H1 (cell line): ENCODE data around the gene CLCF1. TPM values are rescaled to one million over a fixed set of nuclear protein-coding genes. Genes with fewer than 3 reads are reported as not detected.

Experiments used
- CTCF ChIA-PET: fragments of 300-600 bp; sonication (Branson Sonifier 250); formaldehyde crosslinking; loops from one replicate; lab custom pipeline; 2021; ENCODE audit not compliant: partially characterized antibody; lab: Charles Lee
- POLR2A ChIA-PET: fragments of 300-600 bp; sonication (Branson Sonifier 250); formaldehyde crosslinking; loops from one replicate; lab custom pipeline; 2021; ENCODE audit warnings: inconsistent platforms; ENCODE audit not compliant: partially characterized antibody; lab: Charles Lee
- DNase-seq, 2 experiments: peaks; one replicate each; pipeline versions ENCODE4 v3.0.0 to v3.0.0-alpha.2; 2010 to 2022; ENCODE audit warnings: low spot score in 2 of 2, low read depth in 1 of 2, mixed read lengths in 1 of 2
- FAIRE-seq: peaks from 2 replicates; lab custom pipeline; 2011; peaks lifted over from hg19 to GRCh38; lab: Jason Lieb, UNC
- H2AFZ ChIP-seq: 2 replicates; pipeline ENCODE4 v1.8.1; 2012; ENCODE audit warnings: low read length, inconsistent platforms
- H2AK5ac ChIP-seq: 2 replicates; pipeline ENCODE4 v1.6.1; 2013; ENCODE audit warnings: low read depth, low read length
- H2BK120ac ChIP-seq: replicated peaks from 2 replicates; pipeline ENCODE3; 2013; ENCODE audit warnings: low read depth, low read length, inconsistent platforms
- H2BK12ac ChIP-seq: 2 replicates; pipeline ENCODE4 v1.6.1; 2013; ENCODE audit warnings: low read depth, low read length
- H2BK15ac ChIP-seq: 2 replicates; pipeline ENCODE4 v1.6.1; 2013; ENCODE audit warnings: low read length
- H2BK20ac ChIP-seq: 2 replicates; pipeline ENCODE4 v1.6.1; 2013; ENCODE audit warnings: low read length
- H2BK5ac ChIP-seq: 2 replicates; pipeline ENCODE4 v1.6.1; 2013; ENCODE audit warnings: low read depth, low read length
- H3K14ac ChIP-seq: 2 replicates; pipeline ENCODE4 v1.6.1; 2013; ENCODE audit warnings: inconsistent platforms; ENCODE audit not compliant: insufficient read length
- H3K18ac ChIP-seq: 2 replicates; pipeline ENCODE4 v1.6.1; 2013; ENCODE audit warnings: low read length; ENCODE audit errors: extremely low read depth
- H3K23ac ChIP-seq: 2 replicates; pipeline ENCODE4 v1.6.1; 2013; ENCODE audit warnings: inconsistent platforms; ENCODE audit not compliant: insufficient read length
- H3K23me2 ChIP-seq: 2 replicates; pipeline ENCODE4 v1.6.1; 2013; ENCODE audit warnings: low read depth, low read length
- H3K27ac ChIP-seq: 2 replicates; pipeline ENCODE4 v1.6.1; 2011; ENCODE audit warnings: low read depth, low read length, inconsistent platforms
- H3K27me3 ChIP-seq, 4 experiments: replicated peaks in 1 of 4; 1 replicate in 1 of 4; 2 replicates in 3 of 4; pipeline versions ENCODE4 v1.6.1 to v1.8.1; 2011 to 2013; ENCODE audit warnings: low read length in 3 of 4, mild to moderate bottlenecking in 3 of 4, inconsistent platforms in 2 of 4, mixed read lengths in 2 of 4, moderate library complexity in 1 of 4; ENCODE audit not compliant: control insufficient read depth in 3 of 4, insufficient read depth in 3 of 4; ENCODE audit errors: extremely low read depth in 1 of 4
- H3K36me3 ChIP-seq, 4 experiments: 2 replicates each; pipeline versions ENCODE4 v1.6.1 to v1.8.1; 2011 to 2013; ENCODE audit warnings: mild to moderate bottlenecking in 4 of 4, low read length in 3 of 4, moderate library complexity in 2 of 4, control low read depth in 1 of 4, inconsistent platforms in 1 of 4; ENCODE audit not compliant: insufficient read depth in 4 of 4, control insufficient read depth in 2 of 4
- H3K4ac ChIP-seq: replicated peaks from 2 replicates; pipeline ENCODE3; 2013; ENCODE audit warnings: low read length, low read depth, mixed read lengths, inconsistent platforms; ENCODE audit not compliant: insufficient read length
- H3K4me1 ChIP-seq, 4 experiments: replicated peaks in 1 of 4; 1 replicate in 1 of 4; 2 replicates in 3 of 4; pipeline versions ENCODE4 v1.6.1 to v1.8.1; 2011 to 2013; ENCODE audit warnings: low read length in 3 of 4, inconsistent platforms in 2 of 4, mixed read lengths in 1 of 4; ENCODE audit not compliant: insufficient read depth in 4 of 4, control insufficient read depth in 3 of 4
- H3K4me2 ChIP-seq, 2 experiments: 2 replicates each; pipeline versions ENCODE4 v1.6.1 to v1.8.1; 2011 to 2013; ENCODE audit warnings: low read depth in 2 of 2, low read length in 2 of 2, control low read depth in 1 of 2, inconsistent platforms in 1 of 2, mild to moderate bottlenecking in 1 of 2; ENCODE audit not compliant: insufficient read depth in 1 of 2
- H3K4me3 ChIP-seq, 4 experiments: fragments of 200-600, 300-600 bp in 1 of 4; sonication (generic), shearing (Covaris generic), sonication (Bioruptor Twin) in 1 of 4; 2 replicates each; pipeline versions ENCODE4 v1.5.1 to v1.8.1; 2011 to 2016; ENCODE audit warnings: low read length in 4 of 4, low read depth in 3 of 4, control low read depth in 2 of 4, inconsistent platforms in 2 of 4, mild to moderate bottlenecking in 2 of 4, mixed read lengths in 1 of 4, moderate library complexity in 1 of 4; ENCODE audit not compliant: insufficient read depth in 2 of 4; ENCODE audit errors: extremely low read depth in 1 of 4
- H3K56ac ChIP-seq: replicated peaks from 2 replicates; pipeline ENCODE3; 2013; ENCODE audit warnings: low read depth, mild to moderate bottlenecking, mixed read lengths, low read length, inconsistent platforms; ENCODE audit not compliant: insufficient read length
- H3K79me1 ChIP-seq: 2 replicates; pipeline ENCODE4 v1.6.1; 2013; ENCODE audit warnings: low read depth, low read length, control low read depth
- H3K79me2 ChIP-seq, 2 experiments: 2 replicates each; pipeline versions ENCODE4 v1.6.1 to v1.8.1; 2012 to 2013; ENCODE audit warnings: low read length in 2 of 2, mild to moderate bottlenecking in 2 of 2, inconsistent platforms in 1 of 2; ENCODE audit not compliant: insufficient read depth in 2 of 2, control insufficient read depth in 1 of 2
- H3K9ac ChIP-seq, 4 experiments: replicated peaks in 1 of 4; 1 replicate in 1 of 4; 2 replicates in 3 of 4; pipeline versions ENCODE4 v1.6.1 to v1.8.1; 2011 to 2013; ENCODE audit warnings: low read depth in 3 of 4, low read length in 3 of 4, control low read depth in 2 of 4, mild to moderate bottlenecking in 2 of 4, moderate library complexity in 2 of 4, inconsistent platforms in 1 of 4; ENCODE audit errors: extremely low read depth in 1 of 4
- H3K9me3 ChIP-seq, 2 experiments: 2 replicates each; pipeline versions ENCODE4 v1.6.1 to v1.8.1; 2012 to 2013; ENCODE audit warnings: mild to moderate bottlenecking in 2 of 2, moderate library complexity in 2 of 2, control low read depth in 1 of 2, inconsistent platforms in 1 of 2, low read depth in 1 of 2, low read length in 1 of 2, mixed read lengths in 1 of 2; ENCODE audit not compliant: insufficient read depth in 2 of 2
- H4K20me1 ChIP-seq, 2 experiments: replicated peaks in 1 of 2; 2 replicates each; pipeline versions ENCODE3 to v1.8.1; 2011 to 2013; ENCODE audit warnings: inconsistent platforms in 2 of 2, low read length in 2 of 2, mild to moderate bottlenecking in 1 of 2; ENCODE audit not compliant: insufficient read depth in 2 of 2, control insufficient read depth in 1 of 2
- H4K5ac ChIP-seq: 2 replicates; pipeline ENCODE4 v1.6.1; 2013; ENCODE audit warnings: low read length, low read depth, mixed read lengths, inconsistent platforms; ENCODE audit not compliant: insufficient read length
- H4K8ac ChIP-seq: 2 replicates; pipeline ENCODE4 v1.8.0; 2013; ENCODE audit warnings: mild to moderate bottlenecking, moderate library complexity, low read length, inconsistent platforms; ENCODE audit not compliant: insufficient read depth; ENCODE audit errors: extremely low read depth
- H4K91ac ChIP-seq: replicated peaks from 2 replicates; pipeline ENCODE3; 2013; ENCODE audit warnings: low read length, mixed read lengths, inconsistent platforms; ENCODE audit not compliant: insufficient read length
- ATF3 ChIP-seq: IDR thresholded peaks from 2 replicates; pipeline ENCODE4 v1.6.1; 2011; ENCODE audit warnings: low read depth, mild to moderate bottlenecking, low read length; ENCODE audit not compliant: insufficient read depth
- BACH1 ChIP-seq: IDR thresholded peaks from 2 replicates; pipeline ENCODE4 v1.6.1; 2012; ENCODE audit warnings: low read length, improper control_type of control experiment
- CHD1 ChIP-seq: IDR thresholded peaks from 2 replicates; pipeline ENCODE4 v1.6.1; 2012; ENCODE audit warnings: low read depth, low read length, improper control_type of control experiment
- EP300 ChIP-seq, 2 experiments: IDR thresholded peaks; 1 replicate in 1 of 2; 2 replicates in 1 of 2; pipeline ENCODE4 v1.6.1; 2011 to 2012; ENCODE audit warnings: low read depth in 2 of 2, low read length in 2 of 2, mild to moderate bottlenecking in 2 of 2, borderline replicate concordance in 1 of 2, inconsistent platforms in 1 of 2, moderate library complexity in 1 of 2
- GTF2F1 ChIP-seq: IDR thresholded peaks from 2 replicates; pipeline ENCODE4 v1.6.1; 2012; ENCODE audit warnings: low read depth, low read length, improper control_type of control experiment, borderline replicate concordance
- HDAC6 ChIP-seq: IDR thresholded peaks from one replicate; pipeline ENCODE4 v1.7.1; 2012; ENCODE audit warnings: low read depth, mild to moderate bottlenecking, inconsistent platforms, low read length, moderate library complexity
- JUN ChIP-seq: IDR thresholded peaks from 2 replicates; pipeline ENCODE4 v1.6.1; 2011; ENCODE audit warnings: low read depth, mild to moderate bottlenecking, improper control_type of control experiment, low read length
- MAFK ChIP-seq: IDR thresholded peaks from 2 replicates; pipeline ENCODE4 v1.6.1; 2012; ENCODE audit warnings: low read depth, mild to moderate bottlenecking, improper control_type of control experiment, low read length
- RAD21 ChIP-seq, 2 experiments: IDR thresholded peaks in 1 of 2; conservative IDR thresholded peaks in 1 of 2; 2 replicates each; pipeline ENCODE4 v1.6.1; 2011; ENCODE audit warnings: low read depth in 2 of 2, low read length in 2 of 2, improper control_type of control experiment in 1 of 2, inconsistent platforms in 1 of 2, mild to moderate bottlenecking in 1 of 2, moderate library complexity in 1 of 2
- SP1 ChIP-seq: IDR thresholded peaks from 2 replicates; pipeline ENCODE4 v1.6.1; 2011; ENCODE audit warnings: low read depth, low read length
- SRF ChIP-seq: IDR thresholded peaks from 2 replicates; pipeline ENCODE4 v1.6.1; 2011; ENCODE audit warnings: mild to moderate bottlenecking, low read depth, low read length, moderate library complexity
- WGBS, 2 experiments: shearing (Covaris generic) in 1 of 2; methylation state at CpG; one replicate each; pipeline versions ENCODE4 v1.1.6 to v1.1.7; 2013 to 2015; ENCODE audit warnings: low lambda C conversion rate in 2 of 2, mixed read lengths in 2 of 2, inconsistent platforms in 1 of 2, low coverage in 1 of 2, missing lambda C conversion rate in 1 of 2; ENCODE audit not compliant: insufficient replicate concordance in 2 of 2, insufficient coverage in 1 of 2, insufficient read length in 1 of 2; ENCODE audit errors: extremely low coverage in 1 of 2, missing lambda C conversion rate in 1 of 2; 5-methylcytosine and 5-hydroxymethylcytosine counted together
- polyA plus RNA-seq, 7 experiments: library from polyadenylated mRNA; depleted of rRNA in 3 of 7; stranded (reverse) in 5 of 7; unstranded in 2 of 7; fragments of >200 nt in 5 of 7; fragments of 200-250 nt in 2 of 7; gene quantifications; 1 replicate in 5 of 7; 2 replicates in 1 of 7; 4 replicates in 1 of 7; pipeline versions ENCODE4 v1.2.1 to v1.2.3, GENCODE V29; 2011 to 2013; ENCODE audit warnings: missing spikeins in 2 of 7, mixed read lengths in 2 of 7
- total RNA-seq: library from RNA; stranded (reverse); fragmentation: NEBNext Ultra II Directional; extraction: Animal tissue kit (Norgen Biotek cat#: 25700); gene quantifications from 2 replicates; pipeline ENCODE4 v1.2.1, GENCODE V29; 2021

Gene CLCF1
- total and polyA plus RNA-seq, 2 of the 8 experiments (the other 6 are each of a cell fraction or from before 2014, with no cell fraction given) = 0.32 to 1.2 TPM

GRCh38 chr11:67365736-67366444, 7.5 kb downstream of the CLCF1 start:
- 65% methylated on average over 14 of the region's 14 CpGs; no CpG with 5 or more reads in 1 of the 2 experiments for WGBS, 2 experiments
- Histone ChIP-seq H3K4me2 (peak overlapping the region; percentile 26 to 28; a peak in 2 of 4 replicates), H3K4me3 (no peak overlapping the region), H3K18ac (no peak overlapping the region), H4K20me1 (peaks cover 0 to under 1% of the 10 kb centered on the region in 2 experiments), H3K27me3 (peaks cover 0 to 18% (median 13%) of the 10 kb centered on the region in 4 experiments; a peak in 5 of 7 replicates), H3K36me3 (no peaks in the 10 kb centered on the region), H3K14ac (no peak overlapping the region), H3K4me1 (peaks cover 0 to 16% (median 8%) of the 10 kb centered on the region in 4 experiments; a peak in 6 of 7 replicates), H3K56ac (no peak overlapping the region), H2AFZ (no peak overlapping the region), H2BK15ac (peak overlapping the region; percentile 72; the same call in 1 of the 2 replicates), H3K79me2 (no peaks in the 10 kb centered on the region), H3K27ac (no peak overlapping the region), H3K9me3 (no peaks in the 10 kb centered on the region), H3K79me1 (no peaks in the 10 kb centered on the region), H2BK5ac (no peak overlapping the region), H2BK20ac (no peak overlapping the region), H3K23me2 (no peaks in the 10 kb centered on the region; the same call in 1 of the 2 replicates), H3K23ac (no peak overlapping the region), H3K4ac (no peak overlapping the region), H2BK12ac (no peak overlapping the region), H4K91ac (no peak overlapping the region), H2AK5ac (no peak overlapping the region), H4K5ac (no peak overlapping the region), H4K8ac (no peak overlapping the region), H3K9ac (no peak overlapping the region), H2BK120ac (no peak overlapping the region)
- ChIA-PET CTCF (interaction anchor here (2.5 to 34.8 kb wide), 3 partner anchors 8 to 20 kb away, joined by 12 to 1305 read pairs (median 1305); partner anchors contain the start of genes CLCF1, POLD4 and RAD9A), POLR2A (interaction anchor here (0.5 to 4.1 kb wide), 7 partner anchors 8 to 41 kb away, joined by 3 to 16 read pairs (median 3); partner anchors contain the start of genes CLCF1 and POLD4)
- DNase-seq (no peak), FAIRE-seq (no peak)
- TF ChIP-seq SRF (no peak), BACH1 (no peak), MAFK (no peak), RAD21 (IDR thresholded peaks at IDR 0.05 in 1 of 2, conservative IDR thresholded peaks at IDR 0.05 in 1 of 2; ENCODE audit: low read depth in 2 of 2, low read length in 2 of 2) (no peak), ATF3 (no peak), SP1 (no peak), JUN (no peak), CHD1 (no peak), HDAC6 (no peak), GTF2F1 (no peak), EP300 (IDR thresholded peaks at IDR 0.05; ENCODE audit: borderline replicate concordance in 1 of 2, low read depth in 2 of 2, low read length in 2 of 2) (no peak)
